ENCODE measurements around the gene SMIM23. TPM values are rescaled to one million over a fixed set of nuclear protein-coding genes. Genes with fewer than 3 reads are reported as not detected.

SMIM23 gene
- total RNA-seq, 2 experiments from 2014 or later: not detected

- no peak overlapping the region for H3K27ac ChIP-seq (ENCODE audit: low read depth, low read length, poor library complexity, severe bottlenecking)
- TF ChIP-seq EZH2phosphoT487 (IDR thresholded peaks at IDR 0.05; ENCODE audit: borderline replicate concordance, low read depth, low read length): no peak
- TF ChIP-seq CTCF (conservative IDR thresholded peaks at IDR 0.05; ENCODE audit: low read length): no peak
- no peaks in the 10 kb centered on the region for H3K4me1 ChIP-seq (ENCODE audit: insufficient read depth, low read length, poor library complexity, severe bottlenecking)
- no peaks in the 10 kb centered on the region for H3K9me3 ChIP-seq (ENCODE audit: low read length)
- H2AFZ ChIP-seq (ENCODE audit: low read length): no peak overlapping the region
- no peaks in the 10 kb centered on the region for H3K9me2 ChIP-seq (ENCODE audit: insufficient read depth, low read length)
- H3K4me3 ChIP-seq (ENCODE audit: low read depth, low read length, poor library complexity, severe bottlenecking): no peak overlapping the region
- no peaks in the 10 kb centered on the region for H3K79me2 ChIP-seq (ENCODE audit: insufficient read depth, low read depth, low read length)
- intact Hi-C loops (cut with micrococcal nuclease; ENCODE audit: unreplicated experiment): no loop called here
- no peaks in the 10 kb centered on the region for H4K20me1 ChIP-seq (ENCODE audit: insufficient read depth, low read length)
- no TSS peak for BruUV-seq (replicated peaks)
- POLR2A ChIA-PET: interaction anchor here (0.7 to 0.9 kb wide), 2 partner anchors 10 to 639 kb away, joined by 3 read pairs; no protein-coding TSS in a partner anchor
- no peak for DNase-seq (ENCODE audit: low spot score)
- CTCF ChIA-PET (ENCODE audit: unreplicated experiment): no interaction called here
- H3K4me2 ChIP-seq (ENCODE audit: low read length): no peak overlapping the region
- H3K36me3 ChIP-seq (ENCODE audit: insufficient read depth, low read length): no peaks in the 10 kb centered on the region
Measured at GRCh38 chr5:171744882-171745281, 40.7 kb upstream of the SMIM23 start.

- POLR2A ChIA-PET: interaction anchor here (0.9 kb wide), 1 partner anchor 10 kb away, joined by 3 read pairs; no protein-coding TSS in a partner anchor
Measured at GRCh38 chr5:171745602-171746001, 40.0 kb upstream of the SMIM23 start.

More at GRCh38 chr5:171745602-171746001, 40.0 kb upstream of the SMIM23 start:
- H2AFZ ChIP-seq (ENCODE audit: low read length): no peak overlapping the region
- intact Hi-C loops (cut with micrococcal nuclease; ENCODE audit: unreplicated experiment): no loop called here
- no TSS peak for BruUV-seq (replicated peaks)
- no peak for DNase-seq (ENCODE audit: low spot score)
- H3K27ac ChIP-seq (ENCODE audit: low read depth, low read length, poor library complexity, severe bottlenecking): no peak overlapping the region
- H4K20me1 ChIP-seq (ENCODE audit: insufficient read depth, low read length): no peaks in the 10 kb centered on the region
- CTCF ChIA-PET (ENCODE audit: unreplicated experiment): no interaction called here
- no peaks in the 10 kb centered on the region for H3K4me1 ChIP-seq (ENCODE audit: insufficient read depth, low read length, poor library complexity, severe bottlenecking)
- no peaks in the 10 kb centered on the region for H3K9me3 ChIP-seq (ENCODE audit: low read length)
- no peaks in the 10 kb centered on the region for H3K9me2 ChIP-seq (ENCODE audit: insufficient read depth, low read length)
- no peak overlapping the region for H3K4me2 ChIP-seq (ENCODE audit: low read length)
- TF ChIP-seq CTCF (conservative IDR thresholded peaks at IDR 0.05; ENCODE audit: low read length) (no peak), EZH2phosphoT487 (IDR thresholded peaks at IDR 0.05; ENCODE audit: borderline replicate concordance, low read depth, low read length) (no peak)
- H3K36me3 ChIP-seq (ENCODE audit: insufficient read depth, low read length): no peaks in the 10 kb centered on the region
- no peaks in the 10 kb centered on the region for H3K79me2 ChIP-seq (ENCODE audit: insufficient read depth, low read depth, low read length)
- no peak overlapping the region for H3K4me3 ChIP-seq (ENCODE audit: low read depth, low read length, poor library complexity, severe bottlenecking)

Measured in OCI-LY7 (cell line).